GM23338 (cell line): ENCODE measurements around the gene LPO. TPM values are rescaled to one million over a fixed set of nuclear protein-coding genes. Genes with fewer than 3 reads are reported as not detected.

Experiments
- ATAC-seq: fragments of 200-7000 bp; cut with Tn5 transposase; 3 replicates; pipeline ENCODE4 v1.9.1; 2020
- DNase-seq: peaks from one replicate; pipeline ENCODE4 v3.0.0-alpha.2; 2015; ENCODE audit warnings: low spot score
- H2AFZ ChIP-seq: fragments of 200-600 bp; sonication (generic); 2 replicates; pipeline ENCODE4 v1.8.0; 2016; ENCODE audit warnings: antibody characterized with exemption, mild to moderate bottlenecking, moderate library complexity
- H3F3A ChIP-seq: fragments of 200-600 bp; sonication (generic); replicated peaks from 2 replicates; pipeline ENCODE4 v1.8.0; 2017; ENCODE audit warnings: antibody characterized with exemption, mixed run types, low read depth
- H3K27ac ChIP-seq: fragments of 200-600 bp; sonication (generic); 2 replicates; pipeline ENCODE4 v1.6.1; 2016; ENCODE audit warnings: low read depth
- H3K27me3 ChIP-seq: fragments of 200-600 bp; sonication (generic); 2 replicates; pipeline ENCODE4 v1.8.0; 2016; ENCODE audit warnings: mild to moderate bottlenecking, mixed run types, moderate library complexity; ENCODE audit not compliant: insufficient read depth
- H3K36me3 ChIP-seq: fragments of 200-600 bp; sonication (generic); 2 replicates; pipeline ENCODE4 v1.8.0; 2016; ENCODE audit warnings: mild to moderate bottlenecking; ENCODE audit not compliant: insufficient read depth
- H3K4me1 ChIP-seq: fragments of 200-600 bp; sonication (generic); 2 replicates; pipeline ENCODE4 v1.8.0; 2016; ENCODE audit warnings: mild to moderate bottlenecking, moderate library complexity; ENCODE audit not compliant: insufficient read depth
- H3K4me2 ChIP-seq: fragments of 200-600 bp; sonication (generic); 2 replicates; pipeline ENCODE4 v1.7.1; 2017; ENCODE audit warnings: mixed run types
- H3K4me3 ChIP-seq: fragments of 200-600 bp; sonication (generic); 2 replicates; pipeline ENCODE4 v1.6.1; 2016; ENCODE audit warnings: mixed run types
- H3K79me2 ChIP-seq: fragments of 200-600 bp; sonication (generic); replicated peaks from 2 replicates; pipeline ENCODE4 v1.8.0; 2017; ENCODE audit warnings: mild to moderate bottlenecking; ENCODE audit not compliant: insufficient read depth
- H3K9me2 ChIP-seq: fragments of 200-600 bp; sonication (generic); 2 replicates; pipeline ENCODE4 v1.8.0; 2017; ENCODE audit not compliant: insufficient read depth
- H4K20me1 ChIP-seq: fragments of 200-600 bp; sonication (generic); replicated peaks from 2 replicates; pipeline ENCODE4 v1.8.0; 2017; ENCODE audit warnings: mild to moderate bottlenecking; ENCODE audit not compliant: insufficient read depth
- H3K27ac Mint-ChIP-seq: 2 replicates; pipeline ENCODE4 v1.8.0; 2020; ENCODE audit warnings: inconsistent platforms, mild to moderate bottlenecking, moderate library complexity, mixed read lengths
- H3K27me3 Mint-ChIP-seq: 3 replicates; pipeline ENCODE4 v1.8.0; 2022; ENCODE audit warnings: low read depth, mild to moderate bottlenecking, moderate library complexity, mixed read lengths, inconsistent platforms; ENCODE audit not compliant: insufficient read depth, poor library complexity
- H3K36me3 Mint-ChIP-seq: 3 replicates; pipeline ENCODE4 v1.8.0; 2021; ENCODE audit warnings: low read depth, mild to moderate bottlenecking, inconsistent platforms, moderate library complexity, mixed read lengths
- H3K4me1 Mint-ChIP-seq: 3 replicates; pipeline ENCODE4 v1.8.0; 2020; ENCODE audit warnings: mild to moderate bottlenecking, inconsistent platforms, mixed read lengths
- H3K4me3 Mint-ChIP-seq: 3 replicates; pipeline ENCODE4 v1.8.0; 2021; ENCODE audit warnings: moderate library complexity, mild to moderate bottlenecking, inconsistent platforms, mixed read lengths
- H3K9me3 Mint-ChIP-seq: 3 replicates; pipeline ENCODE4 v1.8.0; 2020; ENCODE audit warnings: moderate library complexity, mild to moderate bottlenecking, inconsistent platforms, mixed read lengths
- CREB1 ChIP-seq: fragments of 250-450 bp; sonication (Bioruptor Pico); IDR thresholded peaks from 2 replicates; pipeline ENCODE4 v1.5.0; 2020; ENCODE audit warnings: low read depth, mild to moderate bottlenecking, moderate library complexity
- EZH2 ChIP-seq: fragments of 200-600 bp; sonication (generic); IDR thresholded peaks from one replicate; pipeline ENCODE4 v1.8.0; 2017; ENCODE audit warnings: antibody characterized with exemption, mild to moderate bottlenecking, low read depth; ENCODE audit not compliant: unreplicated experiment
- EZH2phosphoT487 ChIP-seq: fragments of 200-600 bp; sonication (generic); IDR thresholded peaks from one replicate; pipeline ENCODE4 v1.8.1; 2018; ENCODE audit warnings: antibody characterized with exemption; ENCODE audit not compliant: unreplicated experiment
- JUNB ChIP-seq: IDR thresholded peaks from one replicate; pipeline ENCODE4 v1.6.1; 2016; ENCODE audit warnings: antibody characterized with exemption; ENCODE audit not compliant: unreplicated experiment
- NANOG ChIP-seq: IDR thresholded peaks from 2 replicates; pipeline ENCODE4 v1.6.1; 2016; ENCODE audit warnings: antibody characterized with exemption, borderline replicate concordance
- POLR2AphosphoS5 ChIP-seq: IDR thresholded peaks from 2 replicates; pipeline ENCODE4 v1.6.1; 2016; ENCODE audit warnings: antibody characterized with exemption, low read depth
- STAT1 ChIP-seq: IDR thresholded peaks from one replicate; pipeline ENCODE4 v1.6.1; 2016; ENCODE audit warnings: antibody characterized with exemption; ENCODE audit not compliant: unreplicated experiment
- ZNF114 ChIP-seq: fragments of 250-450 bp; sonication (Bioruptor Pico); IDR thresholded peaks from 2 replicates; pipeline ENCODE4 v1.5.0; 2020; ENCODE audit warnings: mild to moderate bottlenecking, moderate library complexity
- ZNF331 ChIP-seq: fragments of 250-450 bp; sonication (Bioruptor Pico); IDR thresholded peaks from 2 replicates; pipeline ENCODE4 v1.5.0; 2020; ENCODE audit warnings: low read depth, mild to moderate bottlenecking, moderate library complexity
- polyA plus RNA-seq: library from polyadenylated mRNA; unstranded; fragments of >200 nt; fragmentation: Nextera tagmentation; extraction: Ambion mirVana; gene quantifications from 2 replicates; pipeline ENCODE4 v1.2.1, GENCODE V29; 2016
- total RNA-seq: library from RNA; depleted of rRNA; stranded (reverse); fragments of >200 nt; shearing (Covaris generic); gene quantifications from 2 replicates; pipeline ENCODE4 v1.2.3, GENCODE V29; 2014
- TF ChIP-seq, protein P1 (sequence below): fragments of 250-450 bp; sonication (Bioruptor Pico); IDR thresholded peaks from 2 replicates; pipeline ENCODE4 v1.5.0; 2020; ENCODE audit warnings: mild to moderate bottlenecking, moderate library complexity
- TF ChIP-seq, protein P2 (sequence below), 2 experiments: fragments of 200-600 bp in 1 of 2; sonication (generic) in 1 of 2; conservative IDR thresholded peaks; 2 replicates each; pipeline versions ENCODE4 v1.5.1 to v1.6.1; 2016 to 2017; ENCODE audit warnings: antibody characterized with exemption in 2 of 2, low read depth in 2 of 2, mild to moderate bottlenecking in 2 of 2, moderate library complexity in 1 of 2
- TF ChIP-seq, protein P3 (sequence below): IDR thresholded peaks from 2 replicates; pipeline ENCODE4 v1.6.1; 2016; ENCODE audit warnings: antibody characterized with exemption
- TF ChIP-seq, protein P4 (sequence below): IDR thresholded peaks from one replicate; pipeline ENCODE4 v1.6.1; 2018; ENCODE audit warnings: antibody characterized with exemption; ENCODE audit not compliant: unreplicated experiment

LPO gene
- total and polyA plus RNA-seq, 2 experiments from 2014 or later, result 0.13 to 0.35 TPM

DNA sequence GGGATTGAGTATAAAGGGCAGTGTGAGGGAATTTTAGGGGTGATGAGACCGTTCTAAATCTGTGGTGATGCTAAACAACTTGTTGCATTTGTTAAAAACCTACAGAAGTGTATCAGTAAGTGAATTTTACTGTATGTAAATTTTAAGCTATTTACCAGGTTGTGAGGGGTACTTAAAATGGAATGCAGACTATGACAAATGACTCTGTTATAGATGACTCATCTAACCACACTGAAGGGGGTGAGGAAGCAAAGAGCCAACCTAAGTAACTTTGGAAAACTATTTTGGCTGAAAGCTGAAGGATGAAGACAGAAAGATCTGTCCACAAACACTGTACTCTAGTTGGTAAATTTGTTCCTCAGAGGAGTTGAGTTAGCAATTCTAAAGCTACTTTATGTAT lies 14.1 kb upstream of the LPO start:
- no peak overlapping the region for H3K27ac ChIP-seq
- peaks cover 2% of the 10 kb centered on the region for H3K27me3 Mint-ChIP-seq
- H3K9me2 ChIP-seq, result 0 out of 2 replicates have a peak, but pooled peaks cover 6% of the 10 kb centered on the region
- H3K27me3 ChIP-seq, result peaks cover 4% of the 10 kb centered on the region; the same call in 1 of the 2 replicates
- H4K20me1 ChIP-seq, result no peaks in the 10 kb centered on the region
- H3K4me3 Mint-ChIP-seq, result no peak overlapping the region
- no peak overlapping the region for H3K27ac Mint-ChIP-seq
- H3K4me3 ChIP-seq, result no peak overlapping the region
- peaks cover 10% of the 10 kb centered on the region for H3K4me1 ChIP-seq
- no peak overlapping the region for H2AFZ ChIP-seq
- ATAC-seq (no peak), DNase-seq (no peak)
- H3F3A ChIP-seq, result no peaks in the 10 kb centered on the region
- no peak for TF ChIP-seq ZNF331 (CRISPR knock-in tag)
- TF ChIP-seq, protein P1, sequence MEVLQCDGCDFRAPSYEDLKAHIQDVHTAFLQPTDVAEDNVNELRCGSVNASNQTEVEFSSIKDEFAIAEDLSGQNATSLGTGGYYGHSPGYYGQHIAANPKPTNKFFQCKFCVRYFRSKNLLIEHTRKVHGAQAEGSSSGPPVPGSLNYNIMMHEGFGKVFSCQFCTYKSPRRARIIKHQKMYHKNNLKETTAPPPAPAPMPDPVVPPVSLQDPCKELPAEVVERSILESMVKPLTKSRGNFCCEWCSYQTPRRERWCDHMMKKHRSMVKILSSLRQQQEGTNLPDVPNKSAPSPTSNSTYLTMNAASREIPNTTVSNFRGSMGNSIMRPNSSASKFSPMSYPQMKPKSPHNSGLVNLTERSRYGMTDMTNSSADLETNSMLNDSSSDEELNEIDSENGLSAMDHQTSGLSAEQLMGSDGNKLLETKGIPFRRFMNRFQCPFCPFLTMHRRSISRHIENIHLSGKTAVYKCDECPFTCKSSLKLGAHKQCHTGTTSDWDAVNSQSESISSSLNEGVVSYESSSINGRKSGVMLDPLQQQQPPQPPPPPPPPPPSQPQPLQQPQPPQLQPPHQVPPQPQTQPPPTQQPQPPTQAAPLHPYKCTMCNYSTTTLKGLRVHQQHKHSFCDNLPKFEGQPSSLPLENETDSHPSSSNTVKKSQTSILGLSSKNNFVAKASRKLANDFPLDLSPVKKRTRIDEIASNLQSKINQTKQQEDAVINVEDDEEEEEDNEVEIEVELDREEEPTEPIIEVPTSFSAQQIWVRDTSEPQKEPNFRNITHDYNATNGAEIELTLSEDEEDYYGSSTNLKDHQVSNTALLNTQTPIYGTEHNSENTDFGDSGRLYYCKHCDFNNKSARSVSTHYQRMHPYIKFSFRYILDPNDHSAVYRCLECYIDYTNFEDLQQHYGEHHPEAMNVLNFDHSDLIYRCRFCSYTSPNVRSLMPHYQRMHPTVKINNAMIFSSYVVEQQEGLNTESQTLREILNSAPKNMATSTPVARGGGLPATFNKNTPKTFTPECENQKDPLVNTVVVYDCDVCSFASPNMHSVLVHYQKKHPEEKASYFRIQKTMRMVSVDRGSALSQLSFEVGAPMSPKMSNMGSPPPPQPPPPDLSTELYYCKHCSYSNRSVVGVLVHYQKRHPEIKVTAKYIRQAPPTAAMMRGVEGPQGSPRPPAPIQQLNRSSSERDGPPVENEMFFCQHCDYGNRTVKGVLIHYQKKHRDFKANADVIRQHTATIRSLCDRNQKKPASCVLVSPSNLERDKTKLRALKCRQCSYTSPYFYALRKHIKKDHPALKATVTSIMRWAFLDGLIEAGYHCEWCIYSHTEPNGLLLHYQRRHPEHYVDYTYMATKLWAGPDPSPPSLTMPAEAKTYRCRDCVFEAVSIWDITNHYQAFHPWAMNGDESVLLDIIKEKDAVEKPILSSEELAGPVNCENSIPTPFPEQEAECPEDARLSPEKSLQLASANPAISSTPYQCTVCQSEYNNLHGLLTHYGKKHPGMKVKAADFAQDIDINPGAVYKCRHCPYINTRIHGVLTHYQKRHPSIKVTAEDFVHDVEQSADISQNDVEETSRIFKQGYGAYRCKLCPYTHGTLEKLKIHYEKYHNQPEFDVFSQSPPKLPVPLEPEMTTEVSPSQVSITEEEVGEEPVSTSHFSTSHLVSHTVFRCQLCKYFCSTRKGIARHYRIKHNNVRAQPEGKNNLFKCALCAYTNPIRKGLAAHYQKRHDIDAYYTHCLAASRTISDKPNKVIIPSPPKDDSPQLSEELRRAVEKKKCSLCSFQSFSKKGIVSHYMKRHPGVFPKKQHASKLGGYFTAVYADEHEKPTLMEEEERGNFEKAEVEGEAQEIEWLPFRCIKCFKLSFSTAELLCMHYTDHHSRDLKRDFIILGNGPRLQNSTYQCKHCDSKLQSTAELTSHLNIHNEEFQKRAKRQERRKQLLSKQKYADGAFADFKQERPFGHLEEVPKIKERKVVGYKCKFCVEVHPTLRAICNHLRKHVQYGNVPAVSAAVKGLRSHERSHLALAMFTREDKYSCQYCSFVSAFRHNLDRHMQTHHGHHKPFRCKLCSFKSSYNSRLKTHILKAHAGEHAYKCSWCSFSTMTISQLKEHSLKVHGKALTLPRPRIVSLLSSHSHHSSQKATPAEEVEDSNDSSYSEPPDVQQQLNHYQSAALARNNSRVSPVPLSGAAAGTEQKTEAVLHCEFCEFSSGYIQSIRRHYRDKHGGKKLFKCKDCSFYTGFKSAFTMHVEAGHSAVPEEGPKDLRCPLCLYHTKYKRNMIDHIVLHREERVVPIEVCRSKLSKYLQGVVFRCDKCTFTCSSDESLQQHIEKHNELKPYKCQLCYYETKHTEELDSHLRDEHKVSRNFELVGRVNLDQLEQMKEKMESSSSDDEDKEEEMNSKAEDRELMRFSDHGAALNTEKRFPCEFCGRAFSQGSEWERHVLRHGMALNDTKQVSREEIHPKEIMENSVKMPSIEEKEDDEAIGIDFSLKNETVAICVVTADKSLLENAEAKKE (CRISPR knock-in tag), result no peak
- TF ChIP-seq JUNB, result no peak
- no peak for TF ChIP-seq POLR2AphosphoS5
- TF ChIP-seq, protein P2, sequence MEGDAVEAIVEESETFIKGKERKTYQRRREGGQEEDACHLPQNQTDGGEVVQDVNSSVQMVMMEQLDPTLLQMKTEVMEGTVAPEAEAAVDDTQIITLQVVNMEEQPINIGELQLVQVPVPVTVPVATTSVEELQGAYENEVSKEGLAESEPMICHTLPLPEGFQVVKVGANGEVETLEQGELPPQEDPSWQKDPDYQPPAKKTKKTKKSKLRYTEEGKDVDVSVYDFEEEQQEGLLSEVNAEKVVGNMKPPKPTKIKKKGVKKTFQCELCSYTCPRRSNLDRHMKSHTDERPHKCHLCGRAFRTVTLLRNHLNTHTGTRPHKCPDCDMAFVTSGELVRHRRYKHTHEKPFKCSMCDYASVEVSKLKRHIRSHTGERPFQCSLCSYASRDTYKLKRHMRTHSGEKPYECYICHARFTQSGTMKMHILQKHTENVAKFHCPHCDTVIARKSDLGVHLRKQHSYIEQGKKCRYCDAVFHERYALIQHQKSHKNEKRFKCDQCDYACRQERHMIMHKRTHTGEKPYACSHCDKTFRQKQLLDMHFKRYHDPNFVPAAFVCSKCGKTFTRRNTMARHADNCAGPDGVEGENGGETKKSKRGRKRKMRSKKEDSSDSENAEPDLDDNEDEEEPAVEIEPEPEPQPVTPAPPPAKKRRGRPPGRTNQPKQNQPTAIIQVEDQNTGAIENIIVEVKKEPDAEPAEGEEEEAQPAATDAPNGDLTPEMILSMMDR (conservative IDR thresholded peaks at IDR 0.05; ENCODE audit: low read depth in 2 of 2), result no peak
- TF ChIP-seq STAT1, result no peak
- TF ChIP-seq, protein P3, sequence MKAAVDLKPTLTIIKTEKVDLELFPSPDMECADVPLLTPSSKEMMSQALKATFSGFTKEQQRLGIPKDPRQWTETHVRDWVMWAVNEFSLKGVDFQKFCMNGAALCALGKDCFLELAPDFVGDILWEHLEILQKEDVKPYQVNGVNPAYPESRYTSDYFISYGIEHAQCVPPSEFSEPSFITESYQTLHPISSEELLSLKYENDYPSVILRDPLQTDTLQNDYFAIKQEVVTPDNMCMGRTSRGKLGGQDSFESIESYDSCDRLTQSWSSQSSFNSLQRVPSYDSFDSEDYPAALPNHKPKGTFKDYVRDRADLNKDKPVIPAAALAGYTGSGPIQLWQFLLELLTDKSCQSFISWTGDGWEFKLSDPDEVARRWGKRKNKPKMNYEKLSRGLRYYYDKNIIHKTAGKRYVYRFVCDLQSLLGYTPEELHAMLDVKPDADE, result no peak
- TF ChIP-seq EZH2, result no peak
- no peak for TF ChIP-seq CREB1 (CRISPR knock-in tag)
- no peak for TF ChIP-seq EZH2phosphoT487
- no peak for TF ChIP-seq NANOG
- TF ChIP-seq ZNF114 (CRISPR knock-in tag), result no peak
- TF ChIP-seq, protein P4, sequence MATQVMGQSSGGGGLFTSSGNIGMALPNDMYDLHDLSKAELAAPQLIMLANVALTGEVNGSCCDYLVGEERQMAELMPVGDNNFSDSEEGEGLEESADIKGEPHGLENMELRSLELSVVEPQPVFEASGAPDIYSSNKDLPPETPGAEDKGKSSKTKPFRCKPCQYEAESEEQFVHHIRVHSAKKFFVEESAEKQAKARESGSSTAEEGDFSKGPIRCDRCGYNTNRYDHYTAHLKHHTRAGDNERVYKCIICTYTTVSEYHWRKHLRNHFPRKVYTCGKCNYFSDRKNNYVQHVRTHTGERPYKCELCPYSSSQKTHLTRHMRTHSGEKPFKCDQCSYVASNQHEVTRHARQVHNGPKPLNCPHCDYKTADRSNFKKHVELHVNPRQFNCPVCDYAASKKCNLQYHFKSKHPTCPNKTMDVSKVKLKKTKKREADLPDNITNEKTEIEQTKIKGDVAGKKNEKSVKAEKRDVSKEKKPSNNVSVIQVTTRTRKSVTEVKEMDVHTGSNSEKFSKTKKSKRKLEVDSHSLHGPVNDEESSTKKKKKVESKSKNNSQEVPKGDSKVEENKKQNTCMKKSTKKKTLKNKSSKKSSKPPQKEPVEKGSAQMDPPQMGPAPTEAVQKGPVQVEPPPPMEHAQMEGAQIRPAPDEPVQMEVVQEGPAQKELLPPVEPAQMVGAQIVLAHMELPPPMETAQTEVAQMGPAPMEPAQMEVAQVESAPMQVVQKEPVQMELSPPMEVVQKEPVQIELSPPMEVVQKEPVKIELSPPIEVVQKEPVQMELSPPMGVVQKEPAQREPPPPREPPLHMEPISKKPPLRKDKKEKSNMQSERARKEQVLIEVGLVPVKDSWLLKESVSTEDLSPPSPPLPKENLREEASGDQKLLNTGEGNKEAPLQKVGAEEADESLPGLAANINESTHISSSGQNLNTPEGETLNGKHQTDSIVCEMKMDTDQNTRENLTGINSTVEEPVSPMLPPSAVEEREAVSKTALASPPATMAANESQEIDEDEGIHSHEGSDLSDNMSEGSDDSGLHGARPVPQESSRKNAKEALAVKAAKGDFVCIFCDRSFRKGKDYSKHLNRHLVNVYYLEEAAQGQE, result no peak
- no peaks in the 10 kb centered on the region for H3K36me3 Mint-ChIP-seq
- H3K79me2 ChIP-seq, result no peaks in the 10 kb centered on the region
- no peak overlapping the region for H3K4me2 ChIP-seq
- peaks cover 4% of the 10 kb centered on the region; the same call in 2 of the 3 replicates for H3K9me3 Mint-ChIP-seq
- no peaks in the 10 kb centered on the region for H3K36me3 ChIP-seq
- peaks cover 11% of the 10 kb centered on the region for H3K4me1 Mint-ChIP-seq
